ENCODE measurements around the gene SYCE3. TPM values are rescaled to one million over a fixed set of nuclear protein-coding genes. Genes with fewer than 3 reads are reported as not detected.
A peak's percentile ranks its signal among the peaks of the same experiment; 100 is the strongest.

SYCE3 gene
- total RNA-seq, 1 experiment from 2014 or later, result not detected

GRCh38 chr22:50508897-50509296 is 53.8 kb downstream of the SYCE3 start:
- Mint-ChIP-seq H3K4me3 (ENCODE audit: unreplicated experiment) (peak overlapping the region; percentile 78), H3K27me3 (ENCODE audit: insufficient read depth, unreplicated experiment) (no peaks in the 10 kb centered on the region), H3K27ac (ENCODE audit: unreplicated experiment) (peak overlapping the region; percentile 90), H3K9me3 (ENCODE audit: unreplicated experiment) (no peaks in the 10 kb centered on the region), H3K36me3 (ENCODE audit: insufficient read depth, unreplicated experiment) (peaks cover 43% of the 10 kb centered on the region), H3K4me1 (ENCODE audit: low read depth, unreplicated experiment) (peaks cover 11% of the 10 kb centered on the region)
- POLR2A ChIA-PET, result interaction anchor here (1.4 to 2.6 kb wide), 3 partner anchors 11 to 54 kb away, joined by 11 to 71 read pairs (median 14); partner anchors contain the start of genes SCO2 and SYCE3
- BruUV-seq (replicated peaks), result TSS peak; percentile 64
- Histone ChIP-seq H3K9me3 (no peaks in the 10 kb centered on the region), H3K4me1 (peaks cover 5% of the 10 kb centered on the region; the same call in 1 of the 2 replicates), H3K4me3 (ENCODE audit: low read depth, low read length) (peak overlapping the region; percentile 64), H3K36me3 (ENCODE audit: control insufficient read depth, insufficient read depth, low read length) (no peaks in the 10 kb centered on the region; the same call in 1 of the 2 replicates), H3K27me3 (replicated peaks; ENCODE audit: control insufficient read depth, insufficient read depth, low read length) (no peaks in the 10 kb centered on the region)
- intact Hi-C loops (cut with micrococcal nuclease; ENCODE audit: unreplicated experiment), result loop anchor here (10.0 kb wide), 1 partner anchor 114 kb away; no protein-coding TSS in a partner anchor
- TF ChIP-seq, protein P1, sequence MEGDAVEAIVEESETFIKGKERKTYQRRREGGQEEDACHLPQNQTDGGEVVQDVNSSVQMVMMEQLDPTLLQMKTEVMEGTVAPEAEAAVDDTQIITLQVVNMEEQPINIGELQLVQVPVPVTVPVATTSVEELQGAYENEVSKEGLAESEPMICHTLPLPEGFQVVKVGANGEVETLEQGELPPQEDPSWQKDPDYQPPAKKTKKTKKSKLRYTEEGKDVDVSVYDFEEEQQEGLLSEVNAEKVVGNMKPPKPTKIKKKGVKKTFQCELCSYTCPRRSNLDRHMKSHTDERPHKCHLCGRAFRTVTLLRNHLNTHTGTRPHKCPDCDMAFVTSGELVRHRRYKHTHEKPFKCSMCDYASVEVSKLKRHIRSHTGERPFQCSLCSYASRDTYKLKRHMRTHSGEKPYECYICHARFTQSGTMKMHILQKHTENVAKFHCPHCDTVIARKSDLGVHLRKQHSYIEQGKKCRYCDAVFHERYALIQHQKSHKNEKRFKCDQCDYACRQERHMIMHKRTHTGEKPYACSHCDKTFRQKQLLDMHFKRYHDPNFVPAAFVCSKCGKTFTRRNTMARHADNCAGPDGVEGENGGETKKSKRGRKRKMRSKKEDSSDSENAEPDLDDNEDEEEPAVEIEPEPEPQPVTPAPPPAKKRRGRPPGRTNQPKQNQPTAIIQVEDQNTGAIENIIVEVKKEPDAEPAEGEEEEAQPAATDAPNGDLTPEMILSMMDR (IDR thresholded peaks at IDR 0.05; ENCODE audit: insufficient read depth in 1 of 2, low read depth in 1 of 2, low read length in 1 of 2, severe bottlenecking in 1 of 2, unreplicated experiment in 1 of 2), result no peak
- DNase-seq, result no peak
- CTCF ChIA-PET, result interaction anchor here (1.6 to 2.3 kb wide), 2 partner anchors 16 to 19 kb away, joined by 3 to 32 read pairs; partner anchors contain the start of gene SCO2

DNA sequence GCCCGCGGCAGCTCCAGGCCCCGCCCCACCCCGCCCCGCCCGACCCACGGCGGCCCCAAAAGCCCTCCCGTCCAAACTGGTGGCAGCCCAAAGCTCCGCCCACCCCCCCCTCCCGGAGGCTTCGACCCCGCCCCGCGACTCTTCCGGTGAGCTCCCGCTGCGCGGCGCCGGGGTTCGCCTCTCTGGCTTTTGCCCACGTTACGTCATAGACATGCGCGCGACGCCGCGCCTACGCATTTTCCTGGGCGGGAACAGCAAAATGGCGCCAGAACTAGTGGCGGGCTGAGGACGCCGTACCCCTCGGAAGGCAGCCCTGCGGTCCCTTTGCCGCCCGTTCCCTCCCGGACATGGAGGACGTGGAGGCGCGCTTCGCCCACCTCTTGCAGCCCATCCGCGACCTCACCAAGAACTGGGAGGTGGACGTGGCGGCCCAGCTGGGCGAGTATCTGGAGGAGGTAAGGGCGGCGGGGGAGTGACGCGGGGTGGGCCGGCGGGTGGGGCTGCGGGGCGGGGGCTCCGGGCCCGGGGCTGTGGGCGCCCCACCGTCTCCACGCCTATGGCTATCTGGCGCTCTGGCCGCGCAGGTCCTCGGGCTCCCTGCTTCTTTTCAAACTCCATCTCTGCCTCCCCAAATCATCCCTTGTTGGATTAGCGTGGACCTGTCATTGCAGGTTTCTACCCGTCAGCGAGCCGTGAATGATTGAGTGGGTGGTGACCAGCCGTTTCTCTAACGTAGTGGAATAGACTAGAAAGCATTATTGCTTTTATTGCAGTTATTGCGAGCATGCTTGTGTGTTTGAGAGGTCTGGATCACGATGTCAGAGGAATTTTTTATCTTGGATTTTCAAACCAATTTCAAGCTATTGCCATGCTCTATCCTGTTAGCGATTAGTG is 54.5 kb downstream of the SYCE3 start, which contains the start of gene NCAPH2:
Gene NCAPH2 (plus strand): TSS at position 234 of the 894 bp plus-strand sequence. CDS start 114 bp downstream, at position 348.
- ChIA-PET POLR2A (interaction anchor here (0.5 to 2.6 kb wide), 17 partner anchors 11 to 261 kb away, joined by 3 to 71 read pairs (median 3); partner anchors contain the start of genes ARSA, CHKB, MIOX and SCO2), CTCF (interaction anchor here (0.6 to 2.3 kb wide), 10 partner anchors 10 to 214 kb away, joined by 3 to 32 read pairs (median 4); partner anchors contain the start of genes SCO2 and SYCE3)
- Mint-ChIP-seq H3K4me1 (ENCODE audit: low read depth, unreplicated experiment) (peaks cover 11% of the 10 kb centered on the region), H3K27ac (ENCODE audit: unreplicated experiment) (peak within 1 kb of the TSS; percentile 90), H3K36me3 (ENCODE audit: insufficient read depth, unreplicated experiment) (peaks cover 38% of the 10 kb centered on the region), H3K9me3 (ENCODE audit: unreplicated experiment) (no peaks in the 10 kb centered on the region), H3K4me3 (ENCODE audit: unreplicated experiment) (peak within 1 kb of the TSS; percentile 93), H3K27me3 (ENCODE audit: insufficient read depth, unreplicated experiment) (no peaks in the 10 kb centered on the region)
- H3K27me3 ChIP-seq (replicated peaks; ENCODE audit: control insufficient read depth, insufficient read depth, low read length), result no peaks in the 10 kb centered on the region
- BruUV-seq (replicated peaks), result no TSS peak
- H3K9me3 ChIP-seq, result no peaks in the 10 kb centered on the region
- peak; percentile 95 to 96 for DNase-seq
- TF ChIP-seq, protein P1 (IDR thresholded peaks at IDR 0.05; ENCODE audit: insufficient read depth in 1 of 2, low read depth in 1 of 2, low read length in 1 of 2, severe bottlenecking in 1 of 2, unreplicated experiment in 1 of 2), result no peak
- H3K36me3 ChIP-seq (ENCODE audit: control insufficient read depth, insufficient read depth, low read length), result no peaks in the 10 kb centered on the region; the same call in 1 of the 2 replicates
- intact Hi-C loops (cut with micrococcal nuclease; ENCODE audit: unreplicated experiment), result loop anchor here (10.0 kb wide), 1 partner anchor 113 kb away; no protein-coding TSS in a partner anchor
- H3K4me1 ChIP-seq, result peaks cover 5% of the 10 kb centered on the region; the same call in 1 of the 2 replicates
- H3K4me3 ChIP-seq (ENCODE audit: low read depth, low read length), result peak within 1 kb of the TSS; percentile 91

Measured in Caco-2 (cell line).